DOHH2 (cell line): ENCODE data around the gene UBASH3B.
A peak's percentile ranks its signal among the peaks of the same experiment; 100 is the strongest.

ENCODE experiments used
- H3F3A ChIP-seq: fragments of 200-600 bp; sonication (generic), shearing (Covaris generic); 2 replicates; pipeline ENCODE4 v1.6.0; 2016; ENCODE audit warnings: antibody characterized with exemption, mild to moderate bottlenecking; ENCODE audit not compliant: control insufficient read depth, insufficient read depth
- H3K27ac ChIP-seq: fragments of 200-600 bp; sonication (generic); 2 replicates; pipeline ENCODE4 v1.5.1; 2014; ENCODE audit warnings: low read depth, mild to moderate bottlenecking, low read length, moderate library complexity
- H3K27me3 ChIP-seq: fragments of 200-600 bp; sonication (generic); 2 replicates; pipeline ENCODE4 v1.6.1; 2014; ENCODE audit warnings: mild to moderate bottlenecking, low read length, mixed read lengths; ENCODE audit not compliant: control insufficient read depth
- H3K36me3 ChIP-seq: fragments of 200-600 bp; sonication (generic); 2 replicates; pipeline ENCODE4 v1.6.1; 2014; ENCODE audit warnings: mild to moderate bottlenecking, low read length, moderate library complexity, mixed read lengths; ENCODE audit not compliant: control insufficient read depth
- H3K4me1 ChIP-seq: fragments of 200-600 bp; sonication (generic); 2 replicates; pipeline ENCODE4 v1.6.1; 2014; ENCODE audit warnings: mild to moderate bottlenecking, low read length, mixed read lengths; ENCODE audit not compliant: control insufficient read depth
- H3K4me2 ChIP-seq: fragments of 200-600 bp; sonication (generic); 2 replicates; pipeline ENCODE4 v1.6.0; 2014; ENCODE audit warnings: mild to moderate bottlenecking, low read length, moderate library complexity
- H3K4me3 ChIP-seq: fragments of 200-600 bp; sonication (generic); 2 replicates; pipeline ENCODE4 v1.5.1; 2014; ENCODE audit warnings: mild to moderate bottlenecking, low read length, mixed read lengths
- H3K79me2 ChIP-seq: fragments of 200-600 bp; sonication (generic); 2 replicates; pipeline ENCODE4 v1.6.1; 2014; ENCODE audit warnings: mild to moderate bottlenecking, low read length, mixed read lengths; ENCODE audit not compliant: control insufficient read depth
- H3K9me2 ChIP-seq: fragments of 200-600 bp; sonication (generic); replicated peaks from 2 replicates; pipeline ENCODE4 v1.6.1; 2014; ENCODE audit warnings: mild to moderate bottlenecking, low read length, mixed read lengths; ENCODE audit not compliant: control insufficient read depth
- H3K9me3 ChIP-seq: fragments of 200-600 bp; sonication (generic); 2 replicates; pipeline ENCODE4 v1.6.1; 2014; ENCODE audit warnings: antibody characterized with exemption, low read length, mixed read lengths; ENCODE audit not compliant: control insufficient read depth, insufficient read depth
- H4K20me1 ChIP-seq: fragments of 200-600 bp; sonication (generic); 2 replicates; pipeline ENCODE4 v1.6.0; 2014; ENCODE audit warnings: low read depth, mild to moderate bottlenecking, antibody characterized with exemption, low read length, moderate library complexity; ENCODE audit not compliant: control insufficient read depth, insufficient read depth
- EZH2phosphoT487 ChIP-seq: fragments of 200-600 bp; sonication (generic); IDR thresholded peaks from 2 replicates; pipeline ENCODE4 v1.6.1; 2017; ENCODE audit warnings: borderline replicate concordance, mild to moderate bottlenecking, antibody characterized with exemption, low read length, moderate library complexity, mixed read lengths
- TF ChIP-seq, protein P1 (sequence below): fragments of 200-600 bp; sonication (generic); IDR thresholded peaks from one replicate; pipeline ENCODE4 v1.5.1; 2014; ENCODE audit warnings: antibody characterized with exemption, mild to moderate bottlenecking, low read depth, low read length; ENCODE audit not compliant: poor library complexity, severe bottlenecking

The UBASH3B gene

DNA sequence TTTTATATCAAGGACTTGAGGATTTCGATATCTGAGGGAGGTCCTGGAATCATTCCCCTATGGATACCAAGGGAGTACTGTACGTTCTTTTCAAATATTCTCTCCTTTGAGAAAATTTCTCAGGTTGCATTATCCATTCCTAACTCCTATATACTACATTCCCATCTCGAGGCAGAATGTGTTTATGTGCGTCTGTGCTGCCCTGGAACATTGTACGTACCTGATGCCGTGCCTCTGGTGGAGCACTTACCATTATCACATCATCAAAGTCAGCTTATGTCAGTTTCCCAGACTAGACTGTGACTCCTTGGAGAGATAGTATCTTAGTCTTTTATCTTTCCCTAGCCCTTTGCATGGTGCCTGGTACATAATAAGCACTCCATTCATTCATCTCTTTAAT, 21.7 kb downstream of the UBASH3B start:
- no peak overlapping the region for H3K27ac ChIP-seq
- TF ChIP-seq, protein P1, sequence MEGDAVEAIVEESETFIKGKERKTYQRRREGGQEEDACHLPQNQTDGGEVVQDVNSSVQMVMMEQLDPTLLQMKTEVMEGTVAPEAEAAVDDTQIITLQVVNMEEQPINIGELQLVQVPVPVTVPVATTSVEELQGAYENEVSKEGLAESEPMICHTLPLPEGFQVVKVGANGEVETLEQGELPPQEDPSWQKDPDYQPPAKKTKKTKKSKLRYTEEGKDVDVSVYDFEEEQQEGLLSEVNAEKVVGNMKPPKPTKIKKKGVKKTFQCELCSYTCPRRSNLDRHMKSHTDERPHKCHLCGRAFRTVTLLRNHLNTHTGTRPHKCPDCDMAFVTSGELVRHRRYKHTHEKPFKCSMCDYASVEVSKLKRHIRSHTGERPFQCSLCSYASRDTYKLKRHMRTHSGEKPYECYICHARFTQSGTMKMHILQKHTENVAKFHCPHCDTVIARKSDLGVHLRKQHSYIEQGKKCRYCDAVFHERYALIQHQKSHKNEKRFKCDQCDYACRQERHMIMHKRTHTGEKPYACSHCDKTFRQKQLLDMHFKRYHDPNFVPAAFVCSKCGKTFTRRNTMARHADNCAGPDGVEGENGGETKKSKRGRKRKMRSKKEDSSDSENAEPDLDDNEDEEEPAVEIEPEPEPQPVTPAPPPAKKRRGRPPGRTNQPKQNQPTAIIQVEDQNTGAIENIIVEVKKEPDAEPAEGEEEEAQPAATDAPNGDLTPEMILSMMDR: no peak
- TF ChIP-seq EZH2phosphoT487: no peak
- H3K4me2 ChIP-seq: no peak overlapping the region
- H3K27me3 ChIP-seq: no peaks in the 10 kb centered on the region
- H3K36me3 ChIP-seq: peaks cover 8% of the 10 kb centered on the region
- H3K9me3 ChIP-seq: no peaks in the 10 kb centered on the region
- no peaks in the 10 kb centered on the region for H4K20me1 ChIP-seq
- peaks cover 87% of the 10 kb centered on the region for H3K4me1 ChIP-seq
- peaks cover 60% of the 10 kb centered on the region for H3K79me2 ChIP-seq
- peaks cover 11% of the 10 kb centered on the region for H3F3A ChIP-seq
- H3K4me3 ChIP-seq: no peak overlapping the region
- H3K9me2 ChIP-seq: no peaks in the 10 kb centered on the region

DNA sequence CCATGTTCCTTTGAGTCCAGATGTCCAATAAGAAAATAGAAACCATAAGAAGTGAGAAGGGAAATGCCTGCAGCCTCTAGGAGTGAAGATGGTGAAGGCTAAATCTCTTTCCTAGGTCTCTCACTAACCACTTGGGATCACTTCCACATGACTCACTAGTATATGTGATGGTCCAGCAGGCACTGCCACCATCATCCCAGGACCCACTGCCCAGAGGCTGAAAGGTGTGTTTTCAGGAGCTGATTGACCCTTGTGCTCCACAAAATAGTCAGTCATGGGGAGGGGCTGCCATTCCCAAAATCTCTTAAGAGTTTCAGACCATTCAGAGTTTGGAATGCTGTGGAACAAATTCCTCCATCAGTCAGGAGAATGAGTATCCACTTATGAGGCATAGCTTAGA, 22.9 kb downstream of the UBASH3B start:
- TF ChIP-seq, protein P1: no peak
- TF ChIP-seq EZH2phosphoT487: no peak
- H3F3A ChIP-seq: peaks cover 11% of the 10 kb centered on the region
- H4K20me1 ChIP-seq: no peaks in the 10 kb centered on the region
- H3K27ac ChIP-seq: no peak overlapping the region
- H3K4me3 ChIP-seq: no peak overlapping the region
- no peaks in the 10 kb centered on the region for H3K9me3 ChIP-seq
- peaks cover 4% of the 10 kb centered on the region; the same call in 1 of the 2 replicates for H3K36me3 ChIP-seq
- no peak overlapping the region for H3K4me2 ChIP-seq
- no peaks in the 10 kb centered on the region for H3K9me2 ChIP-seq
- H3K27me3 ChIP-seq: no peaks in the 10 kb centered on the region
- H3K4me1 ChIP-seq: peaks cover 75% of the 10 kb centered on the region
- peaks cover 55% of the 10 kb centered on the region for H3K79me2 ChIP-seq

DNA sequence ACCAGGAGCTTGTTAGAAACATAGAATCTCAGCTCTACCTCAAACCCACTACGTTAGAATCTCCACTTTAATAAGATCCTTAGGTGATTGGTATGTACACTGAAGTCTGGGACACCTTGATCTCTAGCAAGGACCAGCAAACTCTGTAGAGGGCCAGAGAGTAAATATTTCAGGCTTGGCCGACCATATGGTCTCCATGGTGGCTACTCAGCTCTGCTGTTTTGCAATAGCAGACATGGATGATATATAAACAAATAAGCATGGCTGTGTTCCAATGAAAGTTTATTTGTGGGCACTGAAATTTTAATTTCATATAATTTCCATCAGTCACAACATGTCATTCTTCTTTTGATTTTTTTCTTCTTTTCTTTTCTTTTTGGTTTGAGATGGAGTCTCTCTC, 23.9 kb downstream of the UBASH3B start:
- no peaks in the 10 kb centered on the region for H4K20me1 ChIP-seq
- peaks cover 9% of the 10 kb centered on the region for H3F3A ChIP-seq
- no peak overlapping the region for H3K27ac ChIP-seq
- 0 out of 2 replicates have a peak overlapping the region, but pooled peaks have one; percentile 4 for H3K4me3 ChIP-seq
- H3K27me3 ChIP-seq: no peaks in the 10 kb centered on the region
- peaks cover 4% of the 10 kb centered on the region; the same call in 1 of the 2 replicates for H3K36me3 ChIP-seq
- peaks cover 72% of the 10 kb centered on the region for H3K4me1 ChIP-seq
- no peaks in the 10 kb centered on the region for H3K9me2 ChIP-seq
- peak overlapping the region; percentile 44 for H3K4me2 ChIP-seq
- TF ChIP-seq, protein P1: no peak
- TF ChIP-seq EZH2phosphoT487: no peak
- H3K79me2 ChIP-seq: peaks cover 58% of the 10 kb centered on the region
- no peaks in the 10 kb centered on the region for H3K9me3 ChIP-seq
